Measurements from ENCODE around the gene STK24. TPM values are rescaled to one million over a fixed set of nuclear protein-coding genes. Genes with fewer than 3 reads are reported as not detected.

Gene STK24
- total RNA-seq, 2 donors from 2014 or later, result 55.8 to 63.2 TPM

- H3K36me3 ChIP-seq, result no peaks in the 10 kb centered on the region
- no peak overlapping the region for H3K27ac ChIP-seq
- no peaks in the 10 kb centered on the region for H3K27me3 ChIP-seq
- TF ChIP-seq, protein P1, sequence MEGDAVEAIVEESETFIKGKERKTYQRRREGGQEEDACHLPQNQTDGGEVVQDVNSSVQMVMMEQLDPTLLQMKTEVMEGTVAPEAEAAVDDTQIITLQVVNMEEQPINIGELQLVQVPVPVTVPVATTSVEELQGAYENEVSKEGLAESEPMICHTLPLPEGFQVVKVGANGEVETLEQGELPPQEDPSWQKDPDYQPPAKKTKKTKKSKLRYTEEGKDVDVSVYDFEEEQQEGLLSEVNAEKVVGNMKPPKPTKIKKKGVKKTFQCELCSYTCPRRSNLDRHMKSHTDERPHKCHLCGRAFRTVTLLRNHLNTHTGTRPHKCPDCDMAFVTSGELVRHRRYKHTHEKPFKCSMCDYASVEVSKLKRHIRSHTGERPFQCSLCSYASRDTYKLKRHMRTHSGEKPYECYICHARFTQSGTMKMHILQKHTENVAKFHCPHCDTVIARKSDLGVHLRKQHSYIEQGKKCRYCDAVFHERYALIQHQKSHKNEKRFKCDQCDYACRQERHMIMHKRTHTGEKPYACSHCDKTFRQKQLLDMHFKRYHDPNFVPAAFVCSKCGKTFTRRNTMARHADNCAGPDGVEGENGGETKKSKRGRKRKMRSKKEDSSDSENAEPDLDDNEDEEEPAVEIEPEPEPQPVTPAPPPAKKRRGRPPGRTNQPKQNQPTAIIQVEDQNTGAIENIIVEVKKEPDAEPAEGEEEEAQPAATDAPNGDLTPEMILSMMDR (IDR thresholded peaks at IDR 0.05), result no peak
- peaks cover 0 to 30% of the 10 kb centered on the region in 2 donors for H3K4me1 ChIP-seq
- DNase-seq (ENCODE audit: low spot score), result no peak
- no peaks in the 10 kb centered on the region for H3K9me3 ChIP-seq
- H3K4me3 ChIP-seq, result no peak overlapping the region
Observed at GRCh38 chr13:98580420-98580819, 3.5 kb upstream of the STK24 start.

DNA sequence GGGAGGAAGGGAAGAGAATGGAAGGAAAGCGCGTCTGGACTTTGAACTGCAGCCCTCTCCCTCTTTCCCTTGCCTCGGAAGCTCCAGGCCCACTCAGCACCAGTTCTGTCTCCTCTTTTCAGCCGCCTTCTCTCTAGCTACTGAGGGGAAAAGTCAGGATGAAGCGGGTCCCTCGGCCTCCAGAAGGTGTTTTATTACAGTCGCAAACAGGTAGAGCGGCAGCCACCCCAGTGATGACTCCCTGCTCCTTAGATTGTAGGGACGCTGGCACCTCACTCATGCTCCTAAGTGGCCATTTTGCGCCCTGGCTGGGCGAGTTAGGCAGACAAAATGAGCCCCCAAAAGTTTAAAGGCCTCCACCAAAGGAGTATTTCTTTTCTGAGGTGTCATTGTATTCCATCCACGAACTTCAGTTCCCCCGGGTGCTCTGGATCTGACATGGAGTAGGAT lies 954 bp upstream of the STK24 start:
- peak overlapping the region; percentile 67 to 96 for H3K4me3 ChIP-seq
- no peak for DNase-seq (ENCODE audit: low spot score)
- peak overlapping the region; percentile 95 to 96 for H3K27ac ChIP-seq
- H3K9me3 ChIP-seq, result no peaks in the 10 kb centered on the region
- H3K27me3 ChIP-seq, result no peaks in the 10 kb centered on the region
- H3K4me1 ChIP-seq, result peaks cover 0 to 39% of the 10 kb centered on the region in 2 donors
- H3K36me3 ChIP-seq, result no peaks in the 10 kb centered on the region
- TF ChIP-seq, protein P1 (IDR thresholded peaks at IDR 0.05), result no peak

DNA sequence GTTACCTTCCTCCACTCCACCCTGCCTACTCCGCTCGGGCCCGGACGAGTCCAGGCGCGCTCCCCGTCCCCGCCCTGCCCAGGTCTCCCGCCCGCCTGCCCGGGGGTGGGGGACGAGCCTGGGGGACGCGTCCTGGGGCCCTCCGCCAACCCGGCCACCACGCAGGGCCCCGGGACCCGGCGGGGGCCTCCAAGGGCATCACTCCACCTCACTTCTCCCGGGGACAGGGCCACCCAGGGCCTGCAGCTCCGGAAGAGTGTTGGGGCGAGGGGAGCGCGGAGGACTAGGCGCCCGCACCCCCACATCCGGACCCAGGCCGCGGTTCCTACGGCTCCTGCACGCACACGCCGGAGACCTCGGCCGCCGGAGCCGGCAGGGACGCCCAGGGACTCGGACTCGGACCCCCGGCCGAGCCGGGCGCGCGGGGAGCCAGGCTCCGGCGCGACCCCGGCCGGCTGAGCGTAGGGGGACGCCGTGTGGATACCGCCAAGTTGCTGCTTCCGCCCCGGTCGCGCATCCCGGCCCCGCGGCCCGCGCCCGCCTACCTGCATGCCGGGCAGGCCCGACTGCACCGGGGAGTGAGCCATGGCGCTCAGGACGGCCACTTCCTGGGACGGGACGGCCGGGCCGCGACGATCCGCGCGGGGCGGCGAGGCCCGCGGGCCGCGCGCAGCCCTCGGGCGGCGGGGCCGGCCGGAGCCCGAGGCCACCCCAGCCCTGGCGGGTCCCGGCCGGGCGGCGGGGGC lies 534 bp downstream of the STK24 start:
- H3K36me3 ChIP-seq, result no peaks in the 10 kb centered on the region
- no peak for DNase-seq (ENCODE audit: low spot score)
- H3K27ac ChIP-seq, result peak overlapping the region; percentile 93 to 98
- H3K4me1 ChIP-seq, result peaks cover 0 to 41% of the 10 kb centered on the region in 2 donors
- TF ChIP-seq, protein P1 (IDR thresholded peaks at IDR 0.05), result no peak
- no peaks in the 10 kb centered on the region for H3K27me3 ChIP-seq
- H3K4me3 ChIP-seq, result peak overlapping the region; percentile 88 to 96
- no peaks in the 10 kb centered on the region for H3K9me3 ChIP-seq

- no peak for DNase-seq (ENCODE audit: low spot score)
- Histone ChIP-seq H3K4me1 (peaks cover 0 to 47% of the 10 kb centered on the region in 2 donors), H3K36me3 (no peaks in the 10 kb centered on the region), H3K27ac (peak overlapping the region; percentile 93 to 98), H3K4me3 (peak overlapping the region; percentile 88 to 96), H3K9me3 (no peaks in the 10 kb centered on the region), H3K27me3 (no peaks in the 10 kb centered on the region)
- TF ChIP-seq, protein P1 (IDR thresholded peaks at IDR 0.05), result no peak
Observed at GRCh38 chr13:98575904-98576199, 1.1 kb downstream of the STK24 start.

DNA sequence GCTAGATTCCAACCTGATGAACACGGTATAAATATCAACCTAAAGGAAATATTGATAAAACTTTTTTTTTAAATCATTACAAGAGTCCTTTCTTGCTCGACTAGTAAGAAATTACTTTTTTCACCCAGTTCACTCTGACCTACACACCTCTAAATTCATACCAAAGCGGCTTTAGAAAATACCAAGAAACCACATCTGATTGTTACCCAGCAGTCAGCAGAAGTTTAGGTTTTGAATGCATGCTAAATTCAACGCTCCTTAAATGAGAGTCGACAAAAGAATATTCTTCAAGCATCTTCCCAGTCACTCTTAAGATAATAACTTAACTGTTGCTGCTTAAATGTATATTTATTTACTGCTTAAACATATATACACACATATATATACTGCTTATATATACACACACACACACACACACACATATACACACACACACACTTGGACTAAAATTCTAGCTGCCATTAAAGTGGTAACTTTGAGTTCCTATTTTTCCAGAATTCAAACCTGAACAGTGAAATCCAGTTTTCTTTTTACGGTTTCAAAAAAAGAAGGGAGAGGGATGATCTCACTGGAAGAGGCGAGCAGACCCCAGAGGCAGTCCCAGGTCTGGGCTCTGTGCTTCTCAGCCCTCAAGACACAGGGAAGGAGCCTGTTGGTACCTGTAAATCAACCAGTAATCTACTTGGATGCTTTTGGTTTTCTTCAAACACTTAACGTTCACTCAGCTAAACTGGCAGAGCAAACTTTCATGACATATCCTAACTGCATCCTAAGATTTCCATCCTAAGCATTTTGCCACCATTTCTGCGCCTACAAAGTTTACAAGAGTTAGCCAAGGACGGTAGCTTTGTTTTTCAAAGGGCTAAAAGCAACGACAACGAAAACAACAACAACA lies 1.7 kb downstream of the STK24 start:
- peaks cover 0 to 53% of the 10 kb centered on the region in 2 donors for H3K4me1 ChIP-seq
- no peaks in the 10 kb centered on the region for H3K36me3 ChIP-seq
- DNase-seq (ENCODE audit: low spot score), result no peak
- H3K4me3 ChIP-seq, result peak overlapping the region; percentile 88 to 96
- no peaks in the 10 kb centered on the region for H3K9me3 ChIP-seq
- no peaks in the 10 kb centered on the region for H3K27me3 ChIP-seq
- peak overlapping the region; percentile 93 to 98 for H3K27ac ChIP-seq
- TF ChIP-seq, protein P1 (IDR thresholded peaks at IDR 0.05), result no peak

All from right atrium auricular region (tissue), 2 donors.